Measurements from ENCODE around the gene CABLES1. TPM values are rescaled to one million over a fixed set of nuclear protein-coding genes. Genes with fewer than 3 reads are reported as not detected.

The CABLES1 gene
- polyA plus RNA-seq, 1 of the 3 experiments (the other 2 are of a cell fraction), result 2.2 TPM

DNA sequence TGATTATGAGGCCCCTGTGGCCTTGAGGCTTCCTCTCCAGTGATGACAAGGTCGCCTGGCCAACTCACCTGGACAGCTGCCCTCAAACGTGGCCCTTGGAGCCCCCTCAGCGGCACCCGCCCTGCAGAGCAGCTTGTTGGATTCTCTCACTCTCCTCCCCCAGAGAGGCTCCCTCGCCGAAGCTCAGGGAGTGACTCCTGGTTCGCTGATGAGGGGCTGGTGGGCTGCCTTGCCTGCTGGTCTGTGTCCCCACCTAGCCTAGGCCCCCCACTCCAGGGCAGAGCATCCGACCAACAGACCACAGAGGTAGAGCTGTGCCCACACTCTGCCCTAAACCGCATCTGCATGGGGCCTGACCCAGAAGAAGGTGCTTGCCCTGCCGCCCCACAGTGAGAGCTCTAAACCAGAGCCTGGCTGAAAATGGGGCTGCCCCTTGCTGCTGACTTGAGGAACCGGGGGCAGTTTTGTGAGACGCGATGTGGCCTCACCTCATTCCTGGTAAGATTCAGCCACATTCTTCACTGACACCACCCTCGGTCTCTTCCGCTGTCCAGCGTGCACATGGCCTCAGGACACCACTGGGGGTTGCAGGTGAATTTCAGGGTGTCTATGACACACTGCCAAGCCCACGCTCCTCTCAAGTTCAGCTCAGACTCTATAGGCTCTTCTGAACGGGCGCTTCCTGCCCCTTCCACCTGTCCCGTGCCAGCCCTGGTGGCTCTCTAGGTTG is 131.6 kb downstream of the CABLES1 start:
- H3K9me2 ChIP-seq, result no peaks in the 10 kb centered on the region
- DNase-seq, result no peak
- 93% methylated on average over 17 of the region's 20 CpGs for WGBS (ENCODE audit: low lambda C conversion rate)
- no peak overlapping the region for H3K9ac ChIP-seq
- H3F3A ChIP-seq (replicated peaks; ENCODE audit: insufficient read depth), result no peaks in the 10 kb centered on the region
- no peaks in the 10 kb centered on the region for H3K27me3 ChIP-seq (ENCODE audit: insufficient read depth)
- ChIA-PET CTCF (interaction anchor here (1.1 kb wide), 1 partner anchor 107 kb away, joined by 3 read pairs; no protein-coding TSS in a partner anchor), POLR2A (no interaction called here)
- no peak overlapping the region for H3K27ac ChIP-seq (ENCODE audit: low read depth in 2 of 2, low read length in 1 of 2)
- H3K4me1 ChIP-seq (ENCODE audit: control insufficient read depth in 1 of 2, insufficient read depth in 2 of 2, low read depth in 1 of 2, low read length in 1 of 2), result no peaks in the 10 kb centered on the region; a peak in 1 of 4 replicates
- peaks cover 0 to 5% of the 10 kb centered on the region in 2 experiments for H3K36me3 ChIP-seq (replicated peaks in 1 of 2; ENCODE audit: control insufficient read depth in 1 of 2, insufficient read depth in 2 of 2, low read length in 1 of 2)
- no peak overlapping the region for H3K4me2 ChIP-seq
- H2AFZ ChIP-seq (ENCODE audit: low read depth), result no peak overlapping the region
- H3K9me3 ChIP-seq, result no peaks in the 10 kb centered on the region
- H3K4me3 ChIP-seq (ENCODE audit: low read depth in 2 of 2, low read length in 1 of 2), result no peak overlapping the region
- TF ChIP-seq ELF1 (IDR thresholded peaks at IDR 0.05) (no peak), SMC3 (IDR thresholded peaks at IDR 0.05; ENCODE audit: low read depth, low read length) (no peak), FOXM1 (IDR thresholded peaks at IDR 0.05; ENCODE audit: low read depth) (no peak)
- no peaks in the 10 kb centered on the region for H3K79me2 ChIP-seq (ENCODE audit: insufficient read depth)
- H4K20me1 ChIP-seq (ENCODE audit: insufficient read depth), result no peaks in the 10 kb centered on the region

DNA sequence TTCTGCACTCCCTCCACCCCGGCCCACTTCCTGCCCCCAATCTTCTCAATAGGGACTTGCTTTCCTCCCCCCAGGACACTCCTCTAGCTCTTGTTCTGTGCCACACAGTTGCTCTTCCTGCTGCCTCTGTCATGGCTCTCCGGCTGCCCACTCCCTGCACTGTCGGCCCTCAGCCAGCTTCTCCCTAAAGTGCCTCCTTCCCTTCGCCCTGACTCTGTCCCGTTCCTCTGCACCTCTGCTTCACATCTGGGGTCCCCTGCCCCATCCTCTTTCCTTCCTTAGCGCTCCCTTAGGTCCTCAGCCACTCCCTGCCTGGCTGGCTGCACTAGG is 132.1 kb downstream of the CABLES1 start:
- ChIA-PET CTCF (interaction anchor here (1.1 kb wide), 1 partner anchor 108 kb away, joined by 3 read pairs; no protein-coding TSS in a partner anchor), POLR2A (no interaction called here)

More for the DNA sequence above, 132.1 kb downstream of the CABLES1 start:
- DNase-seq, result no peak
- Histone ChIP-seq H3K4me2 (no peak overlapping the region), H3K9ac (no peak overlapping the region), H4K20me1 (ENCODE audit: insufficient read depth) (no peaks in the 10 kb centered on the region), H3K4me3 (ENCODE audit: low read depth in 2 of 2, low read length in 1 of 2) (no peak overlapping the region), H3K79me2 (ENCODE audit: insufficient read depth) (no peaks in the 10 kb centered on the region), H3F3A (replicated peaks; ENCODE audit: insufficient read depth) (no peaks in the 10 kb centered on the region), H3K27me3 (ENCODE audit: insufficient read depth) (no peaks in the 10 kb centered on the region), H3K36me3 (replicated peaks in 1 of 2; ENCODE audit: control insufficient read depth in 1 of 2, insufficient read depth in 2 of 2, low read length in 1 of 2) (peaks cover 0 to 5% of the 10 kb centered on the region in 2 experiments), H3K27ac (ENCODE audit: low read depth in 2 of 2, low read length in 1 of 2) (no peak overlapping the region), H3K9me2 (no peaks in the 10 kb centered on the region), H3K9me3 (no peaks in the 10 kb centered on the region), H3K4me1 (ENCODE audit: control insufficient read depth in 1 of 2, insufficient read depth in 2 of 2, low read depth in 1 of 2, low read length in 1 of 2) (no peaks in the 10 kb centered on the region; a peak in 1 of 4 replicates), H2AFZ (ENCODE audit: low read depth) (no peak overlapping the region)
- WGBS (ENCODE audit: low lambda C conversion rate), result 91% methylated on average over 6 of the region's 6 CpGs
- TF ChIP-seq, protein P1, sequence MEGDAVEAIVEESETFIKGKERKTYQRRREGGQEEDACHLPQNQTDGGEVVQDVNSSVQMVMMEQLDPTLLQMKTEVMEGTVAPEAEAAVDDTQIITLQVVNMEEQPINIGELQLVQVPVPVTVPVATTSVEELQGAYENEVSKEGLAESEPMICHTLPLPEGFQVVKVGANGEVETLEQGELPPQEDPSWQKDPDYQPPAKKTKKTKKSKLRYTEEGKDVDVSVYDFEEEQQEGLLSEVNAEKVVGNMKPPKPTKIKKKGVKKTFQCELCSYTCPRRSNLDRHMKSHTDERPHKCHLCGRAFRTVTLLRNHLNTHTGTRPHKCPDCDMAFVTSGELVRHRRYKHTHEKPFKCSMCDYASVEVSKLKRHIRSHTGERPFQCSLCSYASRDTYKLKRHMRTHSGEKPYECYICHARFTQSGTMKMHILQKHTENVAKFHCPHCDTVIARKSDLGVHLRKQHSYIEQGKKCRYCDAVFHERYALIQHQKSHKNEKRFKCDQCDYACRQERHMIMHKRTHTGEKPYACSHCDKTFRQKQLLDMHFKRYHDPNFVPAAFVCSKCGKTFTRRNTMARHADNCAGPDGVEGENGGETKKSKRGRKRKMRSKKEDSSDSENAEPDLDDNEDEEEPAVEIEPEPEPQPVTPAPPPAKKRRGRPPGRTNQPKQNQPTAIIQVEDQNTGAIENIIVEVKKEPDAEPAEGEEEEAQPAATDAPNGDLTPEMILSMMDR (IDR thresholded peaks at IDR 0.05), result no peak
- TF ChIP-seq, protein P2, sequence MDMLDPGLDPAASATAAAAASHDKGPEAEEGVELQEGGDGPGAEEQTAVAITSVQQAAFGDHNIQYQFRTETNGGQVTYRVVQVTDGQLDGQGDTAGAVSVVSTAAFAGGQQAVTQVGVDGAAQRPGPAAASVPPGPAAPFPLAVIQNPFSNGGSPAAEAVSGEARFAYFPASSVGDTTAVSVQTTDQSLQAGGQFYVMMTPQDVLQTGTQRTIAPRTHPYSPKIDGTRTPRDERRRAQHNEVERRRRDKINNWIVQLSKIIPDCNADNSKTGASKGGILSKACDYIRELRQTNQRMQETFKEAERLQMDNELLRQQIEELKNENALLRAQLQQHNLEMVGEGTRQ (IDR thresholded peaks at IDR 0.05; ENCODE audit: borderline replicate concordance, low read depth, low read length), result no peak
- no peak for TF ChIP-seq RCOR1 (IDR thresholded peaks at IDR 0.05; ENCODE audit: low read length)
- TF ChIP-seq FOXM1 (IDR thresholded peaks at IDR 0.05; ENCODE audit: low read depth), result no peak
- TF ChIP-seq EZH2phosphoT487 (IDR thresholded peaks at IDR 0.05; ENCODE audit: borderline replicate concordance, low read depth), result no peak
- TF ChIP-seq CHD2 (IDR thresholded peaks at IDR 0.05; ENCODE audit: low read length, partially characterized antibody), result no peak
- no peak for TF ChIP-seq ELF1 (IDR thresholded peaks at IDR 0.05)
- no peak for TF ChIP-seq SIN3A (IDR thresholded peaks at IDR 0.05; ENCODE audit: borderline replicate concordance, low read depth, low read length)
- TF ChIP-seq RFX5 (IDR thresholded peaks at IDR 0.05; ENCODE audit: low read length), result no peak
- TF ChIP-seq FOXJ3 (CRISPR knock-in tag; IDR thresholded peaks at IDR 0.05), result no peak
- TF ChIP-seq MEF2A (IDR thresholded peaks at IDR 0.05; ENCODE audit: borderline replicate concordance, low read depth), result no peak
- TF ChIP-seq RXRA (IDR thresholded peaks at IDR 0.05; ENCODE audit: borderline replicate concordance, low read depth), result no peak
- no peak for TF ChIP-seq USF1 (IDR thresholded peaks at IDR 0.05; ENCODE audit: borderline replicate concordance, low read depth)
- no peak for TF ChIP-seq REST (IDR thresholded peaks at IDR 0.05; ENCODE audit: low read depth, low read length)
- TF ChIP-seq GABPA (IDR thresholded peaks at IDR 0.05; ENCODE audit: low read depth), result no peak
- TF ChIP-seq MXI1 (IDR thresholded peaks at IDR 0.05; ENCODE audit: low read depth, low read length), result no peak
- TF ChIP-seq POLR2AphosphoS5 (IDR thresholded peaks at IDR 0.05; ENCODE audit: low read depth, low read length), result no peak
- no peak for TF ChIP-seq GATA2 (CRISPR knock-in tag; IDR thresholded peaks at IDR 0.05)
